HTR-8/SVneo (cell line): Measurements from ENCODE around the gene CAPN13.

ENCODE experiments used
- DNase-seq: peaks from one replicate; pipeline ENCODE4 v3.0.0; 2011; ENCODE audit warnings: low spot score, mixed read lengths; ENCODE audit not compliant: insufficient read length
- FAIRE-seq: peaks from 2 replicates; lab custom pipeline; 2011; peaks lifted over from hg19 to GRCh38; lab: Jason Lieb, UNC

The CAPN13 gene

GRCh38 chr2:30766666-30767065 is 40.6 kb downstream of the CAPN13 start:
- no peak for DNase-seq

GRCh38 chr2:30765876-30766470 is 41.3 kb downstream of the CAPN13 start:
- DNase-seq (no peak), FAIRE-seq (no peak)

More at GRCh38 chr2:30766666-30767065, 40.6 kb downstream of the CAPN13 start:
- no peak for FAIRE-seq

GRCh38 chr2:30765191-30765590 is 42.1 kb downstream of the CAPN13 start:
- no peak for FAIRE-seq
- DNase-seq, result no peak

GRCh38 chr2:30764021-30764800 is 43.0 kb downstream of the CAPN13 start:
- FAIRE-seq (no peak), DNase-seq (no peak)

GRCh38 chr2:30763151-30763660 is 44.0 kb downstream of the CAPN13 start:
- FAIRE-seq (no peak), DNase-seq (no peak)

GRCh38 chr2:30761226-30761625 is 46.0 kb downstream of the CAPN13 start:
- DNase-seq (no peak), FAIRE-seq (no peak)

- FAIRE-seq (no peak), DNase-seq (no peak)
These were observed 47.8 kb downstream of the CAPN13 start for GRCh38 chr2:30759481-30759880.

- DNase-seq, result no peak
- no peak for FAIRE-seq
These were observed 49.0 kb downstream of the CAPN13 start for GRCh38 chr2:30758191-30758651.

- DNase-seq (no peak), FAIRE-seq (no peak)
These were observed 49.5 kb downstream of the CAPN13 start for GRCh38 chr2:30757749-30758148.

- FAIRE-seq (no peak), DNase-seq (no peak)
These were observed 50.3 kb downstream of the CAPN13 start for GRCh38 chr2:30756971-30757370.

- DNase-seq, result peak; percentile 15
- FAIRE-seq, result no peak
These were observed 51.1 kb downstream of the CAPN13 start for GRCh38 chr2:30756051-30756719.

GRCh38 chr2:30753630-30754029 is 53.6 kb downstream of the CAPN13 start:
- FAIRE-seq, result no peak
- no peak for DNase-seq

- FAIRE-seq, result no peak
- no peak for DNase-seq
These were observed 54.4 kb downstream of the CAPN13 start for GRCh38 chr2:30752811-30753210.

GRCh38 chr2:30747206-30747605 is 60.0 kb downstream of the CAPN13 start:
- DNase-seq (no peak), FAIRE-seq (no peak)

GRCh38 chr2:30744823-30745222 is 62.4 kb downstream of the CAPN13 start:
- DNase-seq (no peak), FAIRE-seq (no peak)

- FAIRE-seq, result no peak
- DNase-seq, result no peak
These were observed 65.7 kb downstream of the CAPN13 start for GRCh38 chr2:30741576-30741975.

GRCh38 chr2:30738141-30738911 is 68.9 kb downstream of the CAPN13 start:
- FAIRE-seq (peak; percentile 51), DNase-seq (no peak)

- no peak for DNase-seq
- FAIRE-seq, result no peak
These were observed 70.0 kb downstream of the CAPN13 start for GRCh38 chr2:30737326-30737610.

- DNase-seq (no peak), FAIRE-seq (no peak)
These were observed 70.6 kb downstream of the CAPN13 start for GRCh38 chr2:30736461-30737325.
